Breast epithelium (tissue), 4 donors: Measurements from ENCODE around the gene SCEL. TPM values are rescaled to one million over a fixed set of nuclear protein-coding genes. Genes with fewer than 3 reads are reported as not detected.
"Not testable (repeated sequence)": the region's sequence is repeated elsewhere in the genome, so short reads cannot be mapped to it uniquely, and the experiment has no call there.

Experiments
- DNase-seq, 2 donors: peaks; one replicate each; pipeline ENCODE4 v3.0.0-alpha.2; 2019; ENCODE audit warnings: low spot score in 2 of 2
- H3K27ac ChIP-seq, 2 donors: fragments of 200-600 bp; sonication (generic) in 1 of 2; one replicate each; pipeline ENCODE4 v1.5.1; 2016 to 2019; ENCODE audit warnings: mild to moderate bottlenecking in 1 of 2
- H3K27me3 ChIP-seq, 2 donors: fragments of 200-600 bp; sonication (generic) in 1 of 2; one replicate each; pipeline versions ENCODE4 v1.5.1 to v1.6.0; 2017 to 2019; ENCODE audit warnings: control low read depth in 1 of 2, mild to moderate bottlenecking in 1 of 2
- H3K36me3 ChIP-seq: fragments of 200-600 bp; one replicate; pipeline ENCODE4 v1.5.1; 2019
- H3K4me1 ChIP-seq, 2 donors: fragments of 200-600 bp; sonication (generic); one replicate each; pipeline ENCODE4 v1.5.1; 2016 to 2019; ENCODE audit warnings: control low read depth in 1 of 2
- H3K4me3 ChIP-seq, 3 donors: fragments of 200-600 bp; sonication (generic); 1 replicate in 2 of 3; 2 replicates in 1 of 3; pipeline ENCODE4 v1.5.1; 2016 to 2019; ENCODE audit warnings: mild to moderate bottlenecking in 3 of 3, moderate library complexity in 2 of 3
- H3K9me3 ChIP-seq, 2 donors: fragments of 200-600 bp; sonication (generic) in 1 of 2; one replicate each; pipeline ENCODE4 v1.5.1; 2016 to 2019; ENCODE audit warnings: control low read depth in 1 of 2
- POLR2A ChIP-seq: fragments of 450-650 bp; IDR thresholded peaks from one replicate; pipeline ENCODE4 v1.6.1; 2016; ENCODE audit warnings: antibody characterized with exemption, mild to moderate bottlenecking, moderate library complexity
- POLR2AphosphoS5 ChIP-seq, 3 donors: sonication (generic); formaldehyde crosslinking; IDR thresholded peaks; one replicate each; pipeline ENCODE4 v1.6.1; 2017; ENCODE audit warnings: antibody characterized with exemption in 3 of 3
- intact Hi-C: fragments of 100-400 bp; cut with DNase I; formaldehyde crosslinking; loops from one replicate; pipeline ENCODE4 v1.15.1; 2023; ENCODE audit warnings: low total_unique reads
- total RNA-seq, 3 donors: library from RNA; depleted of rRNA; stranded (reverse); fragments of >200 nt; gene quantifications; one replicate each; pipeline ENCODE4 v1.1.0, GENCODE V29; 2016
- TF ChIP-seq, protein P1 (sequence below), 3 donors: fragments of 450-650 bp; IDR thresholded peaks; one replicate each; pipeline ENCODE4 v1.5.1; 2016 to 2017; ENCODE audit warnings: antibody characterized with exemption in 3 of 3, mild to moderate bottlenecking in 3 of 3, moderate library complexity in 3 of 3

The SCEL gene
- total RNA-seq, 3 donors from 2014 or later = under 0.01 to 0.88 TPM; not detected in 1

DNA sequence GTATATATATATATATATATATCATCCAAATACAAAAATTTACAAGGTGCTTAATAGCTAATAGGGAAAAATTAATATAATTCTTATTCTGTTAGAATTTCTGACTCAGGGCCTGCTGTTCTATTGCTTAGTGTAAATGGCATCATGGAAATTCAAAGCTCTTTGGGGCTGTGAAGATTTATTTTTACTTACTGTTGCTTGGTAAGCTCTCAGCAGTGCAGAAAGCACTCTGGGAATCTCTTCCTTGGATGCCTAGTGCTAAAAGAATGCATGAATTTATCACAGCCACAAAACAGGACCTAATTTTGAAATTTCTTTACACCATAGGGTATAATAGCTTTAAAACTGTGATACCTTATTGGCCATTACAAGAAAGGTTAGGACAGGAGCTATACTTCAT lies 92.7 kb downstream of the SCEL start:
- H3K9me3 ChIP-seq = no peaks in the 10 kb centered on the region
- no peak overlapping the region for H3K27ac ChIP-seq

DNA sequence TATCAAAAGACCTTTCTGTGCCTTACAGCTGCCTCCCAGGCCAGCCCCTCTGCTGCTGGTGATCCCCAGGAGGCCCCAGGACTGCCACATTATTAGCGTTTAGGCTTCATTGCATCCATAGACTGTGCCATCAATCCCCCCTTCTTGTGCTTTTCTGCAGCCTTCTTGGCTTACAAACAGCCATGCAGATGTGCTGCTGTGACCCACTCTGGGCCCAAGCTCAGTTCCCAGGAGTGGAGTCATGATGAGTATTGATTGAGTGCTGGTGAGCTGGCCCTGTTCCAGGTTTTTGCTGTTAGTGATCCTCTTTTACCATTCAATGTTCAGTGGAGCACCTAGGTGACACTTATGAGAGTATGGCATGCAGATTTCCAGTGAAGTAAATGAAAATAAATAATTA lies 102.1 kb downstream of the SCEL start:
- intact Hi-C loops = no loop called here
- H3K4me1 ChIP-seq = no peaks in the 10 kb centered on the region

More for the DNA sequence above, 92.7 kb downstream of the SCEL start:
- Histone ChIP-seq H3K36me3 (no peaks in the 10 kb centered on the region), H3K4me1 (no peaks in the 10 kb centered on the region), H3K4me3 (no peak overlapping the region), H3K27me3 (no peaks in the 10 kb centered on the region)
- TF ChIP-seq POLR2A (no peak), POLR2AphosphoS5 (IDR thresholded peaks at IDR 0.05) (no peak)
- TF ChIP-seq, protein P1, sequence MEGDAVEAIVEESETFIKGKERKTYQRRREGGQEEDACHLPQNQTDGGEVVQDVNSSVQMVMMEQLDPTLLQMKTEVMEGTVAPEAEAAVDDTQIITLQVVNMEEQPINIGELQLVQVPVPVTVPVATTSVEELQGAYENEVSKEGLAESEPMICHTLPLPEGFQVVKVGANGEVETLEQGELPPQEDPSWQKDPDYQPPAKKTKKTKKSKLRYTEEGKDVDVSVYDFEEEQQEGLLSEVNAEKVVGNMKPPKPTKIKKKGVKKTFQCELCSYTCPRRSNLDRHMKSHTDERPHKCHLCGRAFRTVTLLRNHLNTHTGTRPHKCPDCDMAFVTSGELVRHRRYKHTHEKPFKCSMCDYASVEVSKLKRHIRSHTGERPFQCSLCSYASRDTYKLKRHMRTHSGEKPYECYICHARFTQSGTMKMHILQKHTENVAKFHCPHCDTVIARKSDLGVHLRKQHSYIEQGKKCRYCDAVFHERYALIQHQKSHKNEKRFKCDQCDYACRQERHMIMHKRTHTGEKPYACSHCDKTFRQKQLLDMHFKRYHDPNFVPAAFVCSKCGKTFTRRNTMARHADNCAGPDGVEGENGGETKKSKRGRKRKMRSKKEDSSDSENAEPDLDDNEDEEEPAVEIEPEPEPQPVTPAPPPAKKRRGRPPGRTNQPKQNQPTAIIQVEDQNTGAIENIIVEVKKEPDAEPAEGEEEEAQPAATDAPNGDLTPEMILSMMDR (IDR thresholded peaks at IDR 0.05) = no peak
- no peak for DNase-seq
- intact Hi-C loops = no loop called here

GRCh38 chr13:77650409-77650808 lies 114.9 kb downstream of the SCEL start:
- intact Hi-C loops = loop anchor here (5.0 kb wide), 1 partner anchor 1027 kb away; no protein-coding TSS in a partner anchor
- no peak for DNase-seq
- no peaks in the 10 kb centered on the region for H3K4me1 ChIP-seq

More for the DNA sequence above, 102.1 kb downstream of the SCEL start:
- TF ChIP-seq POLR2AphosphoS5 (IDR thresholded peaks at IDR 0.05) (no peak), POLR2A (no peak)
- TF ChIP-seq, protein P1 (IDR thresholded peaks at IDR 0.05) = no peak
- no peaks in the 10 kb centered on the region for H3K36me3 ChIP-seq
- no peaks in the 10 kb centered on the region for H3K27me3 ChIP-seq
- no peak overlapping the region for H3K27ac ChIP-seq
- H3K9me3 ChIP-seq = no peaks in the 10 kb centered on the region
- no peak overlapping the region for H3K4me3 ChIP-seq
- DNase-seq = no peak

GRCh38 chr13:77653301-77653700 lies 117.8 kb downstream of the SCEL start:
- Histone ChIP-seq H3K4me1 (no peaks in the 10 kb centered on the region), H3K9me3 (peaks cover 0 to 14% of the 10 kb centered on the region in 2 donors), H3K4me3 (no peak overlapping the region), H3K27me3 (no peaks in the 10 kb centered on the region), H3K36me3 (no peaks in the 10 kb centered on the region), H3K27ac (no peak overlapping the region)
- TF ChIP-seq, protein P1 (IDR thresholded peaks at IDR 0.05) = no peak
- no peak for TF ChIP-seq POLR2AphosphoS5 (IDR thresholded peaks at IDR 0.05)
- no peak for TF ChIP-seq POLR2A
- DNase-seq = no peak
- intact Hi-C loops = loop anchor here (5.0 kb wide), 1 partner anchor 1024 kb away; no protein-coding TSS in a partner anchor

More at GRCh38 chr13:77650409-77650808, 114.9 kb downstream of the SCEL start:
- Histone ChIP-seq H3K27ac (no peak overlapping the region), H3K36me3 (no peaks in the 10 kb centered on the region), H3K9me3 (peaks cover 0 to 14% of the 10 kb centered on the region in 2 donors), H3K4me3 (no peak overlapping the region), H3K27me3 (no peaks in the 10 kb centered on the region)
- TF ChIP-seq, protein P1 (IDR thresholded peaks at IDR 0.05) = no peak
- TF ChIP-seq POLR2AphosphoS5 (IDR thresholded peaks at IDR 0.05) = no peak
- TF ChIP-seq POLR2A = no peak

GRCh38 chr13:77660016-77660415 lies 124.5 kb downstream of the SCEL start:
- intact Hi-C loops, H3K9me3 ChIP-seq: not testable (repeated sequence)

GRCh38 chr13:77660841-77661250 lies 125.3 kb downstream of the SCEL start:
- intact Hi-C loops = no loop called here
- no peaks in the 10 kb centered on the region for H3K4me1 ChIP-seq
- TF ChIP-seq POLR2AphosphoS5 (IDR thresholded peaks at IDR 0.05) (no peak), POLR2A (no peak)
- TF ChIP-seq, protein P1 (IDR thresholded peaks at IDR 0.05) = no peak
- no peak for DNase-seq
- H3K4me3 ChIP-seq = no peak overlapping the region
- H3K36me3 ChIP-seq = no peaks in the 10 kb centered on the region
- H3K9me3 ChIP-seq = peaks cover 3 to 5% of the 10 kb centered on the region in 2 donors
- H3K27me3 ChIP-seq = no peaks in the 10 kb centered on the region
- no peak overlapping the region for H3K27ac ChIP-seq

More at GRCh38 chr13:77660016-77660415, 124.5 kb downstream of the SCEL start:
- H3K36me3 ChIP-seq, DNase-seq, H3K4me3 ChIP-seq, H3K27ac ChIP-seq, H3K4me1 ChIP-seq, H3K27me3 ChIP-seq: not testable (repeated sequence)

DNA sequence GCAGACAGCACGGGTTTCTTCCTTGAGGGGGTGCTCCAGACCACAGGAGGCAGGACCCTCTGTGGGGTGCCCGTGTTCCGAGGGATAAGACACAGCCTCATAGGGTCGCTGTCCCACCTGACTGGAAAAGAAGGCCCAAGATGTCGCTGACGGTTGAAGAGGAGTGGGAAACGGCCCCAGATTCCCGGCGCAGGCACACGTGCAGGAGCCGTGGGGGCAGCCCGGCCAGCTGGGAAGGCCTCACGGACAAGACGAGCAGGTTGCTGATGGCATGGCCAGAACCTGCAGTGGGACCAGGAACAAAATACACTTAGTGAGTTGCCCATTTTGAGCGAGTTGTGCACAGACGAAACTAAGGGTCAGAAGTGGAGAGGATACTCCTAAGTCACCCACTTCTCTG lies 126.8 kb downstream of the SCEL start:
- H3K27ac ChIP-seq, H3K27me3 ChIP-seq, DNase-seq, H3K36me3 ChIP-seq, intact Hi-C loops, H3K4me3 ChIP-seq, H3K9me3 ChIP-seq, H3K4me1 ChIP-seq: not testable (repeated sequence)

GRCh38 chr13:77662831-77663230 lies 127.3 kb downstream of the SCEL start:
- H3K4me1 ChIP-seq, H3K27me3 ChIP-seq, H3K36me3 ChIP-seq, intact Hi-C loops, H3K27ac ChIP-seq, H3K4me3 ChIP-seq, DNase-seq, H3K9me3 ChIP-seq: not testable (repeated sequence)
